ENCODE data around the gene CLPTM1. TPM values are rescaled to one million over a fixed set of nuclear protein-coding genes. Genes with fewer than 3 reads are reported as not detected.

Gene CLPTM1
- total RNA-seq, 1 donor from 2014 or later: 115 TPM

DNA sequence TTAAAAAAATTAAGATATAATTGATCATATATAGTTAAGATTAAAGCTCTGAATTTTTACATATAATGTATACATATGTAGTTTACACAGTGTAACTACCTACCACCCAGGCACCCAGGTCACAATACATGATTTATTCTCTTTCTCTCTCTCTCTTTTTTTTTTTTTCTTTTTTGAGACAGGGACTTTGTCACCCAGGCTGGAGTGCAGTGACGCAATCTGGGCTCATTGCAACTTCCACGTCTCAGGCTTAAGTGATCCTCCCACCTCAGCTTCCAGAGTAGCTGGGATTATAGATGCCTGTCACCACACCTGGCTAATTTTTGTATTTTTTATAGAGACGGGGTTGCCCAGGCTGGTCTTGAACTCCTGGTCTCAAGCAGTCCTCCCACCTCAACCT lies 64.9 kb downstream of the CLPTM1 start:
- Histone ChIP-seq H3K27ac (ENCODE audit: low read depth, low read length) (no peak overlapping the region), H3K36me3 (ENCODE audit: insufficient read depth, low read length) (peaks cover 2% of the 10 kb centered on the region), H4K20me1 (ENCODE audit: insufficient read depth, low read length) (peaks cover 11% of the 10 kb centered on the region), H3K4me1 (ENCODE audit: insufficient read depth, low read length) (no peaks in the 10 kb centered on the region), H2AFZ (ENCODE audit: low read depth, low read length) (no peak overlapping the region), H3K9me3 (ENCODE audit: insufficient read depth, low read depth, low read length) (no peaks in the 10 kb centered on the region), H3K4me2 (ENCODE audit: low read length) (no peak overlapping the region), H3K79me2 (ENCODE audit: insufficient read depth, low read length) (no peaks in the 10 kb centered on the region), H3K9ac (ENCODE audit: low read length) (no peak overlapping the region), H3K4me3 (ENCODE audit: insufficient read depth, low read depth, low read length) (no peak overlapping the region), H3K27me3 (ENCODE audit: insufficient read depth, low read length) (no peaks in the 10 kb centered on the region)
- FAIRE-seq: no peak
- no peak overlapping the region for H3K4me3 Mint-ChIP-seq (ENCODE audit: unreplicated experiment)
- no peak for DNase-seq (ENCODE audit: low read depth)
- H3K27me3 Mint-ChIP-seq (ENCODE audit: low read depth, unreplicated experiment): no peaks in the 10 kb centered on the region
- no peak overlapping the region for H3K27ac Mint-ChIP-seq (ENCODE audit: unreplicated experiment)
- H3K4me1 Mint-ChIP-seq (ENCODE audit: low read depth, unreplicated experiment): no peaks in the 10 kb centered on the region
- H3K9me3 Mint-ChIP-seq (ENCODE audit: unreplicated experiment): no peaks in the 10 kb centered on the region
- TF ChIP-seq, protein P1, sequence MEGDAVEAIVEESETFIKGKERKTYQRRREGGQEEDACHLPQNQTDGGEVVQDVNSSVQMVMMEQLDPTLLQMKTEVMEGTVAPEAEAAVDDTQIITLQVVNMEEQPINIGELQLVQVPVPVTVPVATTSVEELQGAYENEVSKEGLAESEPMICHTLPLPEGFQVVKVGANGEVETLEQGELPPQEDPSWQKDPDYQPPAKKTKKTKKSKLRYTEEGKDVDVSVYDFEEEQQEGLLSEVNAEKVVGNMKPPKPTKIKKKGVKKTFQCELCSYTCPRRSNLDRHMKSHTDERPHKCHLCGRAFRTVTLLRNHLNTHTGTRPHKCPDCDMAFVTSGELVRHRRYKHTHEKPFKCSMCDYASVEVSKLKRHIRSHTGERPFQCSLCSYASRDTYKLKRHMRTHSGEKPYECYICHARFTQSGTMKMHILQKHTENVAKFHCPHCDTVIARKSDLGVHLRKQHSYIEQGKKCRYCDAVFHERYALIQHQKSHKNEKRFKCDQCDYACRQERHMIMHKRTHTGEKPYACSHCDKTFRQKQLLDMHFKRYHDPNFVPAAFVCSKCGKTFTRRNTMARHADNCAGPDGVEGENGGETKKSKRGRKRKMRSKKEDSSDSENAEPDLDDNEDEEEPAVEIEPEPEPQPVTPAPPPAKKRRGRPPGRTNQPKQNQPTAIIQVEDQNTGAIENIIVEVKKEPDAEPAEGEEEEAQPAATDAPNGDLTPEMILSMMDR (IDR thresholded peaks at IDR 0.05; ENCODE audit: insufficient read depth, low read depth, low read length): no peak
- TF ChIP-seq EZH2 (IDR thresholded peaks at IDR 0.05; ENCODE audit: insufficient read depth, low read length): no peak
- no peaks in the 10 kb centered on the region for H3K36me3 Mint-ChIP-seq (ENCODE audit: low read depth, unreplicated experiment)

DNA sequence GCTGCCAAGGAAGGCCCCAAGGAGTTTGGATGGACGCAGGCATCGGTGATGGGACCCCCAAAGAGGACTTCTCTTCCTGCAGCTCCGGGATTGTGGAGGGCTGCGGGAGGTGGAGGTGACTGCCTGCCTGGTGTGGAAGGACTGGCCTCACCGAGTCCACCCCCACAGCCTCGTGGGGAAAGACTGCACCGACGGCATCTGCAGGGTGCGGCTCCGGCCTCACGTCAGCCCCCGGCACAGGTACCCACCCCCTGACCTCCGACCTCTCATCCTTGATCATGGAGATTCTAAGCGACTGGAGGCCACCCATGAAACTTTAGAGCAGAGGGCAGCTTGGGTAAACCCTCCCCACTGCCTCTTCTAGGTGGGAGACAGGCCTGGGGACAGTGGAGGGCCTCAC lies 66.8 kb downstream of the CLPTM1 start:
- Histone ChIP-seq H3K9ac (ENCODE audit: low read length) (no peak overlapping the region), H3K4me3 (ENCODE audit: insufficient read depth, low read depth, low read length) (no peak overlapping the region), H4K20me1 (ENCODE audit: insufficient read depth, low read length) (peaks cover 3% of the 10 kb centered on the region), H3K4me1 (ENCODE audit: insufficient read depth, low read length) (no peaks in the 10 kb centered on the region), H3K79me2 (ENCODE audit: insufficient read depth, low read length) (no peaks in the 10 kb centered on the region), H3K27ac (ENCODE audit: low read depth, low read length) (no peak overlapping the region), H3K27me3 (ENCODE audit: insufficient read depth, low read length) (no peaks in the 10 kb centered on the region), H3K9me3 (ENCODE audit: insufficient read depth, low read depth, low read length) (no peaks in the 10 kb centered on the region), H3K36me3 (ENCODE audit: insufficient read depth, low read length) (peaks cover 2% of the 10 kb centered on the region), H3K4me2 (ENCODE audit: low read length) (no peak overlapping the region), H2AFZ (ENCODE audit: low read depth, low read length) (no peak overlapping the region)
- TF ChIP-seq, protein P1 (IDR thresholded peaks at IDR 0.05; ENCODE audit: insufficient read depth, low read depth, low read length): no peak
- no peak for TF ChIP-seq EZH2 (IDR thresholded peaks at IDR 0.05; ENCODE audit: insufficient read depth, low read length)
- Mint-ChIP-seq H3K36me3 (ENCODE audit: low read depth, unreplicated experiment) (peaks cover 4% of the 10 kb centered on the region), H3K4me1 (ENCODE audit: low read depth, unreplicated experiment) (no peaks in the 10 kb centered on the region), H3K4me3 (ENCODE audit: unreplicated experiment) (no peak overlapping the region), H3K9me3 (ENCODE audit: unreplicated experiment) (no peaks in the 10 kb centered on the region), H3K27me3 (ENCODE audit: low read depth, unreplicated experiment) (no peaks in the 10 kb centered on the region), H3K27ac (ENCODE audit: unreplicated experiment) (no peak overlapping the region)
- FAIRE-seq (no peak), DNase-seq (ENCODE audit: low read depth) (no peak)

DNA sequence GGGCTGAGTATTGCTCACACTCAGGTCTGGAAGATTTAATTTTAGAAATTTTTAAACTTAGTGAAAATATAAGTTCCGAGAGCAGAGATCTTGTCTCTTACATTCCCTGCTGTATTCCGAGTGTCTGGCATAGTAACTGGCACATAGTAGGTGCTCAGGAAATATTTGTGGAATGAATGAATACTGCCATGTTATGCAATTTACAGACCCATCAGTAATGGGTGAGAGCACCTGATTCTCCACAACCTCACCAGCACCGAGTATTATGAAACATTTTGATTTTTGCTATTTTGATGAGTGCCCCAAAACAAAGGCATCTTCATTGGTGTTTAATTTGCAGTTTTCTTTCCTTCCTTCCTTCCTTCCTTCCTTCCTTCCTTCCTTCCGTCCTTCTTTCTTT lies 67.9 kb downstream of the CLPTM1 start:
- no peaks in the 10 kb centered on the region for H3K9me3 Mint-ChIP-seq (ENCODE audit: unreplicated experiment)
- H3K27ac ChIP-seq (ENCODE audit: low read depth, low read length): no peak overlapping the region
- no peak overlapping the region for H3K4me3 ChIP-seq (ENCODE audit: insufficient read depth, low read depth, low read length)
- peaks cover 6% of the 10 kb centered on the region for H3K36me3 Mint-ChIP-seq (ENCODE audit: low read depth, unreplicated experiment)
- H3K4me3 Mint-ChIP-seq (ENCODE audit: unreplicated experiment): no peak overlapping the region
- H2AFZ ChIP-seq (ENCODE audit: low read depth, low read length): no peak overlapping the region
- no peaks in the 10 kb centered on the region for H3K27me3 ChIP-seq (ENCODE audit: insufficient read depth, low read length)
- no peaks in the 10 kb centered on the region for H3K27me3 Mint-ChIP-seq (ENCODE audit: low read depth, unreplicated experiment)
- no peak for TF ChIP-seq EZH2 (IDR thresholded peaks at IDR 0.05; ENCODE audit: insufficient read depth, low read length)
- TF ChIP-seq, protein P1 (IDR thresholded peaks at IDR 0.05; ENCODE audit: insufficient read depth, low read depth, low read length): no peak
- H3K4me1 Mint-ChIP-seq (ENCODE audit: low read depth, unreplicated experiment): no peaks in the 10 kb centered on the region
- FAIRE-seq: no peak
- H3K4me1 ChIP-seq (ENCODE audit: insufficient read depth, low read length): no peaks in the 10 kb centered on the region
- H3K36me3 ChIP-seq (ENCODE audit: insufficient read depth, low read length): peaks cover 2% of the 10 kb centered on the region
- H4K20me1 ChIP-seq (ENCODE audit: insufficient read depth, low read length): peaks cover 3% of the 10 kb centered on the region
- no peak for DNase-seq (ENCODE audit: low read depth)
- H3K79me2 ChIP-seq (ENCODE audit: insufficient read depth, low read length): no peaks in the 10 kb centered on the region
- no peaks in the 10 kb centered on the region for H3K9me3 ChIP-seq (ENCODE audit: insufficient read depth, low read depth, low read length)
- H3K4me2 ChIP-seq (ENCODE audit: low read length): no peak overlapping the region
- no peak overlapping the region for H3K27ac Mint-ChIP-seq (ENCODE audit: unreplicated experiment)
- no peak overlapping the region for H3K9ac ChIP-seq (ENCODE audit: low read length)
